K562 (cell line): ENCODE results near the gene CEBPA. TPM values are rescaled to one million over a fixed set of nuclear protein-coding genes. Genes with fewer than 3 reads are reported as not detected.

Experiments
- ATAC-seq: fragments of 200-7000 bp; cut with Tn5 transposase; 3 replicates; pipeline ENCODE4 v1.9.1; 2020; ENCODE audit warnings: moderate library complexity
- BruUV-seq: library from RNA; stranded (reverse); fragments of 400-500 nt; replicated peaks from 2 replicates; lab custom pipeline; 2021; lab: Mats Ljungman, UMichigan
- CTCF ChIA-PET: fragments of 300-600 bp; formaldehyde crosslinking; extraction: SDS; loops from one replicate; lab custom pipeline; 2021; ENCODE audit warnings: low intra/inter-chr PET ratio; lab: Yijun Ruan, JAX
- POLR2A ChIA-PET: fragments of 300-600, 350-650 bp; sonication (Branson Sonifier 250); formaldehyde crosslinking; extraction: SDS; loops from one replicate; lab custom pipeline; 2021; ENCODE audit warnings: antibody characterized with exemption, inconsistent platforms; lab: Yijun Ruan, JAX
- DNase-seq, 4 experiments: peaks; one replicate each; pipeline versions ENCODE4 v3.0.0 to v3.0.0-alpha.2; 2011 to 2018; ENCODE audit warnings: low spot score in 3 of 4, mixed read lengths in 3 of 4; ENCODE audit errors: extremely low read depth in 1 of 4
- FAIRE-seq: peaks from 2 replicates; lab custom pipeline; 2011; peaks lifted over from hg19 to GRCh38; lab: Jason Lieb, UNC
- H2AFZ ChIP-seq: 2 replicates; pipeline ENCODE4 v1.6.0; 2011; ENCODE audit warnings: low read depth, low read length, control low read depth, inconsistent platforms
- H3K27ac ChIP-seq: fragments of 200-600 bp; 3 replicates; pipeline ENCODE4 v1.8.0; 2011; ENCODE audit warnings: low read depth, mild to moderate bottlenecking, control low read depth, inconsistent platforms, low read length, moderate library complexity, mixed read lengths; ENCODE audit errors: extremely low read depth
- H3K27me3 ChIP-seq, 2 experiments: fragments of 300-600 bp in 1 of 2; 2 replicates in 1 of 2; 3 replicates in 1 of 2; pipeline versions ENCODE4 v1.6.0 to v1.8.0; 2011; ENCODE audit warnings: inconsistent platforms in 2 of 2, low read length in 2 of 2, mild to moderate bottlenecking in 1 of 2, mixed read lengths in 1 of 2, moderate library complexity in 1 of 2; ENCODE audit not compliant: control insufficient read depth in 2 of 2, insufficient read depth in 2 of 2
- H3K36me3 ChIP-seq: fragments of 300-600 bp; 3 replicates; pipeline ENCODE4 v1.8.0; 2011; ENCODE audit warnings: mild to moderate bottlenecking, low read length, inconsistent platforms; ENCODE audit not compliant: control insufficient read depth, insufficient read depth
- H3K4me1 ChIP-seq, 2 experiments: fragments of 200-600 bp in 1 of 2; replicated peaks in 1 of 2; 2 replicates in 1 of 2; 3 replicates in 1 of 2; pipeline versions ENCODE4 v1.5.1 to v1.8.0; 2011; ENCODE audit warnings: inconsistent platforms in 2 of 2, low read length in 2 of 2, mild to moderate bottlenecking in 1 of 2, mixed read lengths in 1 of 2, moderate library complexity in 1 of 2; ENCODE audit not compliant: control insufficient read depth in 2 of 2, insufficient read depth in 2 of 2
- H3K4me2 ChIP-seq: 2 replicates; pipeline ENCODE4 v1.6.1; 2011; ENCODE audit warnings: low read length, control low read depth, inconsistent platforms, mixed read lengths; ENCODE audit not compliant: insufficient read depth
- H3K4me3 ChIP-seq: fragments of 200-600 bp; sonication (generic), shearing (Covaris generic); 2 replicates; pipeline ENCODE4 v1.5.1; 2016; ENCODE audit warnings: control low read depth, inconsistent platforms
- H3K79me2 ChIP-seq: fragments of 200-600 bp; 3 replicates; pipeline ENCODE4 v1.8.0; 2011; ENCODE audit warnings: low read length, inconsistent platforms; ENCODE audit not compliant: control insufficient read depth, insufficient read depth
- H3K9ac ChIP-seq, 2 experiments: 2 replicates each; pipeline versions ENCODE4 v1.6.0 to v1.6.1; 2011; ENCODE audit warnings: low read depth in 2 of 2, low read length in 2 of 2, control low read depth in 1 of 2, inconsistent platforms in 1 of 2, mild to moderate bottlenecking in 1 of 2, mixed read lengths in 1 of 2; ENCODE audit not compliant: insufficient read depth in 1 of 2
- H3K9me1 ChIP-seq: one replicate; pipeline ENCODE4 v1.6.0; 2011; ENCODE audit warnings: inconsistent platforms, mild to moderate bottlenecking, low read length, moderate library complexity; ENCODE audit not compliant: control insufficient read depth, insufficient read depth
- H3K9me3 ChIP-seq: replicated peaks from 2 replicates; pipeline ENCODE4 v1.5.1; 2011; ENCODE audit warnings: low read depth, low read length, inconsistent platforms; ENCODE audit not compliant: control insufficient read depth, insufficient read depth
- H4K20me1 ChIP-seq: replicated peaks from 2 replicates; pipeline ENCODE4 v1.6.1; 2011; ENCODE audit warnings: low read length, inconsistent platforms, mixed read lengths; ENCODE audit not compliant: control insufficient read depth, insufficient read depth
- ATF6 ChIP-seq: sonication (generic); formaldehyde crosslinking; IDR thresholded peaks from 2 replicates; pipeline ENCODE4 v1.4.0; 2020; ENCODE audit warnings: mild to moderate bottlenecking, missing genetic modification reagents
- MBD2 ChIP-seq: sonication (generic); IDR thresholded peaks from 2 replicates; pipeline ENCODE4 v1.6.1; 2016; ENCODE audit warnings: low read depth, borderline replicate concordance
- POLR2AphosphoS2 ChIP-seq: IDR thresholded peaks from 2 replicates; pipeline ENCODE4 v1.6.1; 2012; ENCODE audit warnings: low read length, improper control_type of control experiment
- SIX5 ChIP-seq, 2 experiments: IDR thresholded peaks; 2 replicates each; pipeline ENCODE4 v1.6.1; 2011; ENCODE audit warnings: low read length in 2 of 2, borderline replicate concordance in 1 of 2, low read depth in 1 of 2, mild to moderate bottlenecking in 1 of 2, moderate library complexity in 1 of 2; ENCODE audit not compliant: insufficient read depth in 1 of 2
- SRSF7 ChIP-seq: fragments of 200-400 bp; formaldehyde crosslinking; optimal IDR thresholded peaks from 2 replicates; pipeline ENCODE3; 2017; ENCODE audit warnings: mild to moderate bottlenecking, low read depth, low read length
- TCF7 ChIP-seq: sonication (generic); IDR thresholded peaks from 2 replicates; pipeline ENCODE4 v1.6.1; 2016; ENCODE audit warnings: antibody characterized with exemption, borderline replicate concordance
- ZC3H4 ChIP-seq: sonication (generic); formaldehyde crosslinking; IDR thresholded peaks from 2 replicates; pipeline ENCODE4 v1.9.0; 2021; ENCODE audit warnings: missing genetic modification reagents, borderline replicate concordance
- ZFP91 ChIP-seq: sonication (generic); formaldehyde crosslinking; IDR thresholded peaks from 2 replicates; pipeline ENCODE4 v1.8.0; 2022; ENCODE audit warnings: mild to moderate bottlenecking, missing genetic modification reagents
- ZKSCAN1 ChIP-seq: fragments of 150-350 bp; IDR thresholded peaks from 2 replicates; pipeline ENCODE4 v1.6.1; 2016; ENCODE audit warnings: low read depth, low read length
- ZNF639 ChIP-seq, 2 experiments: fragments of 200-800 bp in 1 of 2; sonication (Bioruptor generic) in 1 of 2; sonication (generic) in 1 of 2; formaldehyde crosslinking in 1 of 2; IDR thresholded peaks in 1 of 2; conservative IDR thresholded peaks in 1 of 2; 2 replicates each; pipeline versions ENCODE4 v1.5.0 to v1.6.1; 2016 to 2020; ENCODE audit warnings: missing compliant biosample characterization in 1 of 2, missing genetic modification characterization in 1 of 2, missing genetic modification reagents in 1 of 2
- ZNF668 ChIP-seq: fragments of 250-450 bp; sonication (Bioruptor Pico); IDR thresholded peaks from 2 replicates; pipeline ENCODE4 v1.8.0; 2022; ENCODE audit warnings: mild to moderate bottlenecking, inconsistent platforms
- ZNF75A ChIP-seq: fragments of 450-650 bp; formaldehyde crosslinking; IDR thresholded peaks from 2 replicates; pipeline ENCODE4 v1.4.0; 2020; ENCODE audit warnings: mild to moderate bottlenecking
- WGBS: fragments of 100-300 bp; shearing (Covaris generic); methylation state at CpG from one replicate; pipeline ENCODE4 v1.1.6; 2016; ENCODE audit warnings: low coverage, mixed read lengths; ENCODE audit not compliant: insufficient coverage; ENCODE audit errors: missing lambda C conversion rate; 5-methylcytosine and 5-hydroxymethylcytosine counted together
- in situ Hi-C: fragments of 300-500 bp; cut with MboI; formaldehyde crosslinking; loops from 4 replicates; pipeline ENCODE4 v1.15.0; 2018; ENCODE audit warnings: inconsistent platforms, mixed read lengths
- intact Hi-C: fragments of 100-400 bp; cut with micrococcal nuclease; formaldehyde crosslinking; loops from 2 replicates; pipeline ENCODE4 v1.14.2; 2022
- polyA plus RNA-seq, 8 experiments: library from polyadenylated mRNA; depleted of rRNA in 4 of 8; stranded (reverse) in 5 of 8; unstranded in 3 of 8; fragments of >200 nt; fragmentation: Nextera tagmentation in 2 of 8; fragmentation: Illumina TruSeq in 1 of 8; extraction: Ambion mirVana in 2 of 8; extraction: Trizol in 1 of 8; gene quantifications; 2 replicates each; pipeline versions ENCODE4 v1.2.1 to v1.2.3, GENCODE V29; 2011 to 2014; ENCODE audit warnings: inconsistent platforms in 1 of 8, missing spikeins in 1 of 8
- total RNA-seq, 7 experiments: library from RNA; depleted of rRNA in 6 of 7; stranded (reverse); fragments of >200 nt in 6 of 7; fragmentation: Illumina TruSeq in 2 of 7; extraction: Trizol in 2 of 7; gene quantifications; 2 replicates each; pipeline versions ENCODE4 v1.2.1 to v1.2.3, GENCODE V29; 2011 to 2021; ENCODE audit warnings: low replicate concordance in 1 of 7
- TF ChIP-seq, protein P1 (sequence below): fragments of 250-450 bp; sonication (Bioruptor Pico); IDR thresholded peaks from 2 replicates; pipeline ENCODE4 v1.8.0; 2021; ENCODE audit warnings: borderline replicate concordance, mild to moderate bottlenecking, moderate library complexity; ENCODE audit not compliant: poor library complexity, severe bottlenecking
- TF ChIP-seq, protein P2 (sequence below): sonication (generic); formaldehyde crosslinking; IDR thresholded peaks from 2 replicates; pipeline ENCODE4 v1.8.1; 2022; ENCODE audit warnings: missing genetic modification reagents

The CEBPA gene
- total and polyA plus RNA-seq, 9 of the 15 experiments (the other 6 are each of a cell fraction or from before 2014, with no cell fraction given) = 0.03 to 0.59 (median 0.15) TPM; not detected in 2

- Histone ChIP-seq H3K9me3 (no peaks in the 10 kb centered on the region), H3K79me2 (no peaks in the 10 kb centered on the region), H3K4me3 (no peak overlapping the region), H3K9ac (no peak overlapping the region), H3K36me3 (no peaks in the 10 kb centered on the region), H2AFZ (no peak overlapping the region), H3K27ac (no peak overlapping the region), H3K9me1 (no peaks in the 10 kb centered on the region), H3K4me1 (no peaks in the 10 kb centered on the region), H3K4me2 (no peak overlapping the region), H3K27me3 (peaks cover 4 to 12% of the 10 kb centered on the region in 2 experiments; a peak in 4 of 5 replicates), H4K20me1 (no peaks in the 10 kb centered on the region)
- no TSS peak for BruUV-seq
- no peak for DNase-seq
- intact Hi-C loops (no loop called here), in situ Hi-C loops (no loop called here)
- POLR2A ChIA-PET = no interaction called here
- FAIRE-seq = no peak
- CTCF ChIA-PET = no interaction called here
- no peak for ATAC-seq
- TF ChIP-seq TCF7 = no peak
- no peak for TF ChIP-seq ZKSCAN1
- TF ChIP-seq SIX5 (IDR thresholded peaks at IDR 0.05; ENCODE audit: borderline replicate concordance in 1 of 2, insufficient read depth in 1 of 2, low read depth in 1 of 2, low read length in 2 of 2) = no peak
- no peak for TF ChIP-seq ZFP91 (CRISPR knock-in tag)
- no peak for TF ChIP-seq ZNF668 (CRISPR knock-in tag)
- TF ChIP-seq ZNF639 (CRISPR knock-in tag; conservative IDR thresholded peaks at IDR 0.05 in 1 of 2, IDR thresholded peaks at IDR 0.05 in 1 of 2) = no peak
- TF ChIP-seq, protein P1, sequence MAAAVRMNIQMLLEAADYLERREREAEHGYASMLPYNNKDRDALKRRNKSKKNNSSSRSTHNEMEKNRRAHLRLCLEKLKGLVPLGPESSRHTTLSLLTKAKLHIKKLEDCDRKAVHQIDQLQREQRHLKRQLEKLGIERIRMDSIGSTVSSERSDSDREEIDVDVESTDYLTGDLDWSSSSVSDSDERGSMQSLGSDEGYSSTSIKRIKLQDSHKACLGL (CRISPR knock-in tag) = no peak
- no peak for TF ChIP-seq ATF6 (CRISPR knock-in tag)
- TF ChIP-seq POLR2AphosphoS2 = no peak
- no peak for TF ChIP-seq SRSF7
- no peak for TF ChIP-seq MBD2
- TF ChIP-seq ZC3H4 (CRISPR knock-in tag) = no peak
- TF ChIP-seq, protein P2, sequence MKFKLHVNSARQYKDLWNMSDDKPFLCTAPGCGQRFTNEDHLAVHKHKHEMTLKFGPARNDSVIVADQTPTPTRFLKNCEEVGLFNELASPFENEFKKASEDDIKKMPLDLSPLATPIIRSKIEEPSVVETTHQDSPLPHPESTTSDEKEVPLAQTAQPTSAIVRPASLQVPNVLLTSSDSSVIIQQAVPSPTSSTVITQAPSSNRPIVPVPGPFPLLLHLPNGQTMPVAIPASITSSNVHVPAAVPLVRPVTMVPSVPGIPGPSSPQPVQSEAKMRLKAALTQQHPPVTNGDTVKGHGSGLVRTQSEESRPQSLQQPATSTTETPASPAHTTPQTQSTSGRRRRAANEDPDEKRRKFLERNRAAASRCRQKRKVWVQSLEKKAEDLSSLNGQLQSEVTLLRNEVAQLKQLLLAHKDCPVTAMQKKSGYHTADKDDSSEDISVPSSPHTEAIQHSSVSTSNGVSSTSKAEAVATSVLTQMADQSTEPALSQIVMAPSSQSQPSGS (CRISPR knock-in tag) = no peak
- TF ChIP-seq ZNF75A (CRISPR knock-in tag) = no peak
- 47% methylated on average over 5 of the region's 5 CpGs for WGBS
These were observed 15.2 kb upstream of the CEBPA start for GRCh38 chr19:33317517-33317916.
